Activated CD8-positive, alpha-beta memory T cell treated with anti-CD3 and anti-CD28 coated beads, Interleukin-2, amount 50 U/mL, for 1 hour (primary cell): ENCODE measurements around the gene ZNF816.
"Not testable (repeated sequence)": the region's sequence is repeated elsewhere in the genome, so short reads cannot be mapped to it uniquely, and the experiment has no call there.

Experiments used
- DNase-seq: peaks from one replicate; pipeline ENCODE4 v3.0.0-alpha.2; 2020; ENCODE audit errors: extremely low read depth

The ZNF816 gene

GRCh38 chr19:52959613-52960295 is 2.9 kb downstream of the ZNF816 start:
- no peak for DNase-seq

GRCh38 chr19:52957591-52957990 is 5.1 kb downstream of the ZNF816 start:
- no peak for DNase-seq

DNA sequence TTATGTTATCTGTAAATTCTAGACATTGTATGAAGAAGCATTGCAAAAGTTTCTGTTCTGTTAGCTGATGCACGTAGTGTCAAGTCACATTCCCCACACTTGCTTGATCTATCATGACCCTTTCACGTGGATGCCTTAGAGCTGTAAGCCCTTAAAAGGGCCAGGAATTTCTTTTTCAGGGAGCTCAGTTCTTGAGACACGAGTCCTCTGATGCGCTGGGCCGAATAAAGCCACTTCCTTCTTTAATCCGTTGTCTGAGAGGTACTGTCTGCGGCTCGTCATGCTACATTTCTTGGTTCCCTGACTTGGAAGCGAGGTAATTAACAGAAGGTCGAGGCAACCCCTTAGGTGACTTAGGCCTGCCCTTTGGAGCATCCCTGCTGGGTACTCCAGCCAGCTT is 5.8 kb downstream of the ZNF816 start:
- DNase-seq, result no peak

GRCh38 chr19:52949422-52949821 is 13.3 kb downstream of the ZNF816 start:
- no peak for DNase-seq

DNA sequence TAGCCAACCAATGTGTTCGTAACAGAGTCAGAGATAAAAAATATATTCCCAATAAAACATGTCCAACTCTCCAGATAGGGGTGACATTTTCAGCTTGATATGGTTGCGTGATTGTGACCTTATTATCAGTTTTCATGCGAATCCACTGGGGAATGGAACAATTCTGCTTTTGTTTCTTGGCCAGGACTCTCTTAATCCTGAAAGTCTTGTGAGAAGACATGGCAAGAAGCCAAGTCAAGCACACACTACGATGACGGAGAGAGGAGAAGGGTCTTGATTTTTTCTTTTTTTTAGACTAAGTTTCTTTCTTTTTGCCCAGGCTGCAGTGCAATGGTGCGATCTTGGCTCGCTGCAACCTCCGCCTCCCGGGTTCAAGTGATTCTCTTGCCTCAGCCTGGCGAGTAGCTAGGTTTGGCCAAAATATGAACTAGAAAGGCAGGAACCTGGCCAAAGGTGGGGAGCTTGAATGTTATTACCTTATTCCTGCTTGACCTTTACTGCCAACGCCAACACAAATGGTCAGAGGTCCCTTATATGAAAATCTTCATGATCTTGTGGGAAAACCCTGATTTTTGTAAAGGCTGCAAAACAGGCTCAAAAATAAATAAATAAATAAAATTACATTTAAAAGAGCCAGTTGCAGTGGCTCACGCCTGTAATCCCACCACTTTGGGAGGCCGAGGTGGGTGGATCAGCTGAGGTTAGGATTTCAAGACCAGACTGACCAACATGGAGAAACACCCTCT is 14.5 kb downstream of the ZNF816 start:
- no peak for DNase-seq

DNA sequence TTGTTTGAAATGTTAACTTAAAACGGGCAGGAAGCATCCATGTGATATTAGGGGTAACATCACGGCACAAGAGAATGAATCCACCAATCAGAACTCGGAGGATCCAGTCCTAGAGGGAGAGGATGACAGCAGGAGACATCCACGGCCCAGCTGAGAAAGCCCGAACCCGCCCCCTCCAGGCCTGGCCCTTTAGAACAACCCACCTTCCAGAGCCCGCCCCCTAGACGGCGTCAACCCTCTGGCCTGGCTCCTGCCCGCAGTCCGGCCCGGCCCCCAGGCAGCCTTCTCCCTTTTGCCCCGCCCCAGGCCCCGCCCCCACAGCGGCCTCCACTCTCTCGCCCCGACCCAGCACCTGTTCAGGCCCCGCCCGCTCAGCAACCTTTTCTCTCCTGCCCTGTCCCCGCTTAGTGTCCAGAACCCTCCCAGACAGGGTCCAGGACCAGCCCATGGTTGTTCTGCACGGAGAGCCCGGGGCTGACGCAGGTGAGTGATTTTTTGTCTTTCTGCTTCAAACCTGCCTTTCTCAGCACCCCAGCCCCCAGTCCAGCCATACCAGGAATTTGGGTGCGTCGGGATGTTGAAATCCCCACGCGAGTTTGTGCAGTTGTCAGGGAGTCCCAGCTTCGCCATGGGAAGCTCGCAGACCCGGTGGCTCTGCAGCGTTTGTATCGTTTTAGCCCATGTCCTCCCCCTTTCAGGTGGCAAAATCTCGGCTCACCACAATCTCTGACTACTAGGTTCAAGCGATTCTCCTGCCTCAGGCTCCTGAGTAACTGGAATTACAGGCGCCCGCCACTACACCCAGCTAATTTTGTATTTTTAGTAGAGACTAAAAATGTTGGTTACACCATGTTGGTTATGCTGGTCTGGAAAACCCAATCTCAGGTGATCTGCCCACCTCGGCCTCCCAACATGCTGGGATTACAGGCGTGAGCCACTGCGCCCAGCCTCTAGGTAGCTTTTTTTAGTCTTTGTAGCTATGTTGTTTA is 16.1 kb downstream of the ZNF816 start:
- no peak for DNase-seq

- DNase-seq, result no peak
Measured at GRCh38 chr19:52945652-52946321, 16.9 kb downstream of the ZNF816 start.

GRCh38 chr19:52944703-52945493 is 17.8 kb downstream of the ZNF816 start:
- not testable (repeated sequence) for DNase-seq

DNA sequence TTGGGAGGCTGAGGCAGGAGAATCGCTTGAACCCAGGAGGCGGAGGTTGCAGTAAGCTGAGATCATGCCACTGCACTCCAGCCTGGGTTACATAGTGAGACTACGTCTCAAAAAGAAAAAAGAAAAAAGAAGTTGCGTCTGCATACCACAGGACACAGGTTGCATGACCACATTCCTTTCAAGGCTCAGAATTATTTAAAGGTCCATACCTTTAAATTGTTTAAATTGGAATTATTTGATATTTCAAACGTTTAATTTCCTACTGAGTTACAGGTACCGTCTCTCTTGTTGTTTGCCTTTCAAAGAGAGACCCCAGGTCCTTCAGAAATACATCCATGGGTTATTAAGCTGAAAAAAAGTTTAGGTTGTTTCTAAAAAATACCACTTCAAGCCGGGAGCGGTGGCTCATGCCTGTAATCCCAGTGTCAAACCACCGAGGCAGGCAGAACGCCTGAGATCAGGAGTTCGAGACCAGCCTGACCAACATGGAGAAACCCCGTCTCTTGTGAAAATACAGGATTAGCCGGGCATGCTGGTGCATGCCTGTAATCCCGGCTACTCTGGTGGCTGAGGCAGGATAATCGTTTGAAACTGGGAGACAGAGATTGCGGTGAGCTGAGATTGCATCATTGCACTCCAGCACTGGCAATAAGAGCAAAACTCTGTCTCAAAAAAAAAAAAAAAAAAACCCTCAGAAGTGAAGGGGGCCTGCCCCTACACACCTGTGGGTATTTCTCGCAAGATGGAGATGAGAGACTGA is 18.6 kb downstream of the ZNF816 start:
- no peak for DNase-seq

DNA sequence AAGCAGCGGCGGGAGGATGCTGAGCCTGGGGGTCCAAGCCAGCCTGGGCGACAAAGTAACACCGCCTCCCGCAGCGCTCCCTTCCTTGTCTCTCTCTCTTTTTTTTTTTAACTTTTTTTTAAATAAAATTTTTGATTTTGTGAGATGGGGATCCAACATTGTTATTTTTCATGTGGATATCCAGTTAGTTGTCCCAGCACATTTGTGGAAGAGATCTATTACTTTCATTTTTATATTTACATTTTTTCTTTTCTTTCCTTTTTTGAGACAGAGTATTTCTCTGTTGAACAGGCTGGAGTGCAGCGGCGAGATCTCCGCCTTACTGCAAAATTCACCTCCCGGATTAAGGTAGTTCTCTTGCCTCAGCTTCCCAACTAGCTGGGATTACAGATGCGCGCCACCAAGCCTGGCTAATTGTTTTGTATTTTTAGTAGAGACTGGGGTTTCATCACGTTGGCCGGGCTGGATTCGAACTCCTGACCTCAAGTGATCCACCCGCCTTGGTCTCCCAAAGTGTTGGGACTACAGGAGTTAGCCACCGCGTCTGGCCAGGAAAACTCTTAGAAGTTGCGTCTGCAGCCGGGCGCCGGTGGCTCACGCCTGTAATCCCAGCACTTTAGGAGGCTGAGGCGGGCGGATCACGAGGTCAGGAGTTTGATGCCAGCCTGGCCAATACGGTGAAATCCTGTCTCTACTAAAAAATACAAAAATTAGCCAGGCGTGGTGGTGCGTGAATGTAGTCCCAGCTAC is 19.4 kb downstream of the ZNF816 start:
- DNase-seq, result no peak

GRCh38 chr19:52942386-52943133 is 20.1 kb downstream of the ZNF816 start:
- peak; percentile 69 for DNase-seq

GRCh38 chr19:52941941-52942385 is 20.7 kb downstream of the ZNF816 start:
- no peak for DNase-seq

- not testable (repeated sequence) for DNase-seq
Measured at GRCh38 chr19:52941523-52941922, 21.2 kb downstream of the ZNF816 start.

DNA sequence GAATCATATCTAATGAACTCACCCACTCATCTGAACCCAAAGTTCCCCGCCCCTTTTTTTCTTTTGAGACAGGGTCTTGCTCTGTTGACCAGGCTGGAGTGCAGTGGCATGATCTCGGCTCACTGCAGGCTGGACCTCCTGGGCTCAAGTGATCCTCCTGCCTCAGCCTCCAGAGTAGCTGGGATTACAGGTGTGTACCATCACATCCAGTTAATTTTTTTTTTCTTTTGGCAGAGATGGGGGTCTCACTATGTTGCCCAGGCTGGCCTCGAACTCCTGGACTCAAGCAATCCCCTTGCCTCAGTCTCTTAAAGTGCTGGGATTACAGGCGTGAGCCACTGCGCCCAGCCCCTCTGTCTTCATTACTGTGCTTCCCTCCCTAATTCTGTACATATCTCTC is 21.8 kb downstream of the ZNF816 start:
- not testable (repeated sequence) for DNase-seq

GRCh38 chr19:52938761-52939160 is 23.9 kb downstream of the ZNF816 start:
- no peak for DNase-seq

GRCh38 chr19:52936954-52937325 is 25.7 kb downstream of the ZNF816 start:
- no peak for DNase-seq

DNA sequence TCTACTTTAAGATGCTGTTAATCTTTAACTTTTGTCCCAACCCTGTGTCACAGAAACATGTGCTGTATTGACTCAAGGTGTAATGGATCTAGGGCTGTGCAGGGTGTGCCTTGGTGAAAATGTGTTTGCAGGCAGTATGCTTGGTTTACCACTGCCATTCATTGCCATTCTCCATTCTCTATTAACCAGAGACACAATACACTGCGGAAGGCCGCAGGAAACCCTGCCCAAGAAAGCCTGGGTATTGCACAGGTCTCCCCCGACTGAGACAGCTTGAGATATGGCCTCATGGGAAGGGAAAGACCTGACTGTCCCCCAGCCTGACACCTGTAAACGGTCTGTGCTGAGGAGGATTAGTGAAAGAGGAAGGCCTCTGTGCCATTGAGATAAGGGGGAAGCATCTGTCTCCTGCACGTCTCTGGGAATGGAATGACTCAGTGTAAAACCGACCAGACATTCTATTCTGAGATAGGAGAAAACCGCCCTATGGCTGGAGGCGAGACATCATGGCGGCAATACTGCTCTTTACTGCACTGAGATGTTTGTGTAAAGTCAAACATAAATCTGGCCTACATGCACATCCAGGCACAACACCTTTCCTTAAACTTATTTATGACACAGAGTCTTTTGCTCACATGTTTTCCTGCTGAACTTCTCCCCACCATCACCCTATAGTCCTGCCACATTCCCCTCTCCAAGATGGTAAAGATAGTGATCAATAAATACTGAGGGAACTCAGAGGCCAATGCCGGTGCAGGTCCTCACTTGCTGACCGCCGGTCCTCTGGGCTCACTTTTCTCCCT is 26.3 kb downstream of the ZNF816 start:
- DNase-seq, result no peak

GRCh38 chr19:52935434-52935833 is 27.2 kb downstream of the ZNF816 start:
- no peak for DNase-seq
